ENCODE measurements around the gene ASIC4.

The ASIC4 gene

DNA sequence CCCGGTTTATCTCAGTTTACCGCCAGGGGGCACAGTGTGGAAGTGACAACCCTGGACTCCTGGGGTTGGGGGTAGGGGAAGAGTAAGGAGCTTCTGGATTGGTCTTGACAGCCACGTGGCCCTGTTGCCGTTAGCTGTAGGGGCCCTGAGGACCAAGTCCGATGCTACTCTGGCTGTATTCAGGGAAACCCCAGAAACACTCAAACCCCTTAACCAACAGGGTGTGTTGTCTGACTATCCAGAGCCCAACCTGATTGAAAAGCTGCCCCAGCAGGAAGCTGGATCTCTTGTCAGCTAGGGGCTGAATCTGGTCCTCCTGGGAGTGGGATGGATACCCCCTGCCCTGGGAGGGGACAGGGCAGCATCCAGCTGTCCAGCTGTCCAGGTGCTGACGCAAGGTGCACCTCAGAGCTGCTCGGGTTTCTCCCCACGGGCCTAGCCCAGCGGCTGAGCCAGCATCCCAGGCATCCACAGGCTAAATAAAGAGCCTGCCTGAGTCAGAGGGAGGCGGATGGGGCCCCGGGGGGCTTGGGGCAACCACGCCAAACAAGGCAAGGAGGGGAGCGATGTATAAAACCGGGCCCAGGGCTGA lies 18.7 kb upstream of the ASIC4 start:
- in situ Hi-C loops (cut with HindIII; ENCODE audit: low pct_ligation_motif_present, low pct_unique_long_range_greater_than_20kb, low sequenced_read_pairs), result no loop called here
- peak; percentile 83 for DNase-seq

DNA sequence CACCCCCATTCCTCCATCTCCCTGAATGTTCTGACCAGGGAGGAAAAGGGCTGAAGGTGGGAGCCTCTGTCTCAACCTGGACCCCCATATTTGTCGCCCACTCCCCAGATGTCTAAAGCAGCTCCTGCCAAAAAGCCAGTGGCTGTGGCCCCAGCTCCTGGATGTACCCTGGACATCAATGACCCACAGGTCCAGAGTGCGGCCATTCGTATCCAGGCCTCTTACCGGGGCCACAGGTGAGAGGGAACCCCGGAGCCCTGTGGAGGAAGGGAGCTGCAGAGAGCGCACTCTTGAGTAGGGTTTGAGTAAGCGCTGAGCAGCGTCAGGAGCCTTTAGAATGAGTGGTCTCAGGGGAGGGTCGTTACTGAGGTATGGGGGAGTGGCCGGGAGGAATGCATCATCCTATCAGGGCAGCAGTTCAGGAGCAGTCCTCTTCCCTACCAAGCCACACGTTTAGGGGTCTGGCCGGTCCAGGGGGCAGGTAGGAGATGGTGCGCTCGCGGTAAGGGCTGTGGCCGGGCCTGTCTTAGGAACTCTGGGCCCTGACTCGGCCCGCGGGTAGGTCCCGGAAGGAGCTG lies 17.9 kb upstream of the ASIC4 start:
- in situ Hi-C loops (cut with HindIII; ENCODE audit: low pct_ligation_motif_present, low pct_unique_long_range_greater_than_20kb, low sequenced_read_pairs), result no loop called here
- no peak for DNase-seq

DNA sequence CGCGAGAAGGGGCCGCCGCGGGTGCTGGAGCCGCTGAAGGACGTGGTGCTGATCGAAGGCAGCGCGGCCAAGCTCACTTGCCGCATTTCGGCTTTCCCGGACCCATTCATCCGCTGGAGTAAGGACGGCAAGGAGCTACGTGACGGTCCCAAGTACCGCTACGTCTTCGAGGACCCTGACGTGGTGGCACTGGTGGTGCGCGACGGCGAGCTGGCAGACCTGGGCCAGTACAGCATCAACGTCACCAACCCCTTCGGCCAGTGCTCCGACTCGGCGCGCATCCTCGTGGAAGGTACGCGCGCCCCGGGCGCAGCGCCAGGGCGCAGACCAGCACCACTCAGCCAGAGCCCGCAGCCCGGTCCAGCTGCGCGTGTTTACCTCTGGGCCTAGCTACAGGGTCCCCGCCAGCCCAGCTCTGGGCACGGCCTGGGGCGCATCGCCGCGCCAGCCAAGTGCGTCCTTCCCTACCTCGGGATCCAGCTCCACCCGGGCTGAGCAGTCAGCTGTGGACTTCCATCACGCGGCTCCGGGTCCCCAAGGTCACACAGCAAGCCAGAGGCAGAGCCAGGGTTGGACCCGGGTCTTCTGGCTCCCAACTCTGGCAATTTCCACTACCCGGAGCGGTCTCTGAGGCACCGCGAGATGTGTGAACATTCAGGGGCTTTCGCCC lies 17.3 kb upstream of the ASIC4 start:
- in situ Hi-C loops (cut with HindIII; ENCODE audit: low pct_ligation_motif_present, low pct_unique_long_range_greater_than_20kb, low sequenced_read_pairs), result no loop called here

DNA sequence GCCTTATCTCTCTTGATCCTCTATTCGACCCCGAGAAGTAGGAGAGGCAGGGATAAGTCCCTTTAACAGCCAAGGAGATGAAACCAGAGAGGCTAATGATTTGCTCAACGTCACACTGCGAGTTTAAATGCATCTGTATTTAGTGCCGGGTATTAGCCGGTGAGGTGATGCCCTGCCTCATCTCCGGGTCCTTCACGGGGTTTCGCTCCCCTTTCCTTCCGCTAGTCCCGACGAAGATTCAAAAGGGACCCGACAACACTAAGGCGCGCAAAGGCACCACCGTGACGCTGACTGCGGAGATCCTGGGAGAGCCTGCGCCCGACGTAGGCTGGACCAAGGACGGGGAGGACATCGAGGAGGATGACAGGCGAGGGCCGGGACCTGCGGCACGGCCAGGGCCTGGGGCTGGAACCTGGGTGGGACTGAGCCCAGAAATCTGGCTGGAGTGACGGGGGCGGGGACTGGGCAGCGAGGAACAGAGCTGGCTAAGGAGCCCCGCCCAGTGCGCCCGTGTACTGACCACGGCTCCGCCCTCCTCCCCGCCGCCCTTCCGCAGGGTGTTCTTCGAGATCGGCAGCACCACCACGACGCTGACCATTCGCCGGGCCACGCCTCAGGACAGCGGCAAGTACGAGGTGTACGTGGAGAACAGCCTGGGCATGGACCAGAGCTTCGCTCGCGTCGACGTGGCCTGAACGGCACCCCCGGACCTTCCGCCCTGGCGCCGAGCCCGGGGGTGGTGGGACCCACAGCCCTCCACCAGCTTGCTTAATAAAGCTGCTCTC lies 16.6 kb upstream of the ASIC4 start:
- in situ Hi-C loops (cut with HindIII; ENCODE audit: low pct_ligation_motif_present, low pct_unique_long_range_greater_than_20kb, low sequenced_read_pairs), result no loop called here
- DNase-seq, result peak; percentile 89

More for the DNA sequence above, 17.3 kb upstream of the ASIC4 start:
- no peak for DNase-seq

DNA sequence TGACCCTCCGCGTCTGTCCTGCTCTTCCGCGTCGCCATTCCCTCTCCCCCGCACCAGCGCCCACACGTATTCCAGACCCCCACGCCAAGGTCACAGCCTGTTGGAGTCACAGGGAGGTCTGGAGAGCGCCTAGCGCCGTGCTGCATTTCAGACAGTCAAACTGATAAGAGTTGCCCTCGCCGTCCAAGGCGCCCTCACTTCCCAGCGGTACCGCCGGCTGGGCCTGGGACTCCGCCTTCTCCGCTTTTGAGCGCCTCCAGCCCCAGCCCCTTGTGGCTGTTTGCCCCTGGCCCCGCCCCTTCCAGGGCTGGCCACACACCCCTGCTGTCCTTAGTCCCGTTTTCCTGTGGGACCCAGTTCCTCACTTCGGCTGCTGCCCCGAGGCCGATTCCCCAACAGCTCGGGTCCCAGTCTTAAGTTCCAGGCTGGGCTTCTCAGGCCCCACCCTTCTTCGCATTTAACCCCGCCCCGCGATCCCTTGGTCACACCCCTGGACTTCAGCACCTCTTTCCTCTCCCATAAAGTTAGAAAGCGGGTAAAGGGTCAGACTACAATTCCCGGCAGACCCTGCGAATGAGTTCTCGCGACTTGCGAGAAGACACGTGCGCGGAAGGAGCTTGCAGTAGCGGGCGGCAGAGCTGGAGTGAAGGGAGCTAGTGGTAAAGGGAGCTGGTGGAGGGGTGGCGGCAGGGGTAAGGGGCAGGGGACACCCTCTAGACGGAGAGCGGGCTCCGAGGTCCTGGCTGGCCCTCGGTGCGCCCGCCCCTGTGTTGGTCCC lies 15.8 kb upstream of the ASIC4 start, which contains the start of gene GMPPA:
Gene GMPPA (plus strand): TSS at position 612 of the 778 bp plus-strand sequence. CDS start 1,085 bp downstream, outside the sequence.
- peak; percentile 99 for DNase-seq
- in situ Hi-C loops (cut with HindIII; ENCODE audit: low pct_ligation_motif_present, low pct_unique_long_range_greater_than_20kb, low sequenced_read_pairs), result no loop called here

DNA sequence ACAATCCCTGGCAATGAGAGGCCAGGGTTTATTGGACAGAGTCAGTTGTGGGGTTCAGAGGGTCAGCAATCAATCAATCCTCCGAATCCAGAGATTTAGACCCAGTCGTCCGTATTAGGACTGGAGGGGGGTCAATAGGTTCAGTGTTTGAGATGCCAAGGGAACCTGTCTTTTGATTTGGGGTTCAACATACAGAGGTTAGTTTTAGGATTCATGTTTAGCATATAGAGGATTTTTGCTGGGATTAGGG lies 15.3 kb upstream of the ASIC4 start:
- in situ Hi-C loops (cut with HindIII; ENCODE audit: low pct_ligation_motif_present, low pct_unique_long_range_greater_than_20kb, low sequenced_read_pairs), result no loop called here

DNA sequence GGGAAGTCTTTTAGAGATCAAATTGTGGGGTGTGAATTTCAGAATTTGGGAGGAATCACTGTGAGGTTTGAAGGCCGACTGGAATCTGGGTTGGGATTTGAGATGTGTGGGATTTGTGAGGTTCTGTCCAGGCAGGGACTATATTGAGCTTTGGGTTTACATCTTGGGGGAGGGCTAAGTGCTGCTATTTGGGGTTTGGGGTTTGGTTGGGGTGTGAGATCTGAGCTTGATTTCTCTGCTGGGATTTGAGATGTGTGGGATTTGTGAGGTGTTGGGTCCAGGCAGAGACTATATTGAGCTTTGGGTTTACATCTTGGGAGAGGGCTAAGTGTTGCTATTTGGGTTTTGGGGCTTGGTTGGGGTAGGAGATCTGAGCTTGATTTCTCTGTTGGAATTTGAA lies 14.7 kb upstream of the ASIC4 start:
- no peak for DNase-seq

More for the DNA sequence above, 15.3 kb upstream of the ASIC4 start:
- DNase-seq, result no peak

DNA sequence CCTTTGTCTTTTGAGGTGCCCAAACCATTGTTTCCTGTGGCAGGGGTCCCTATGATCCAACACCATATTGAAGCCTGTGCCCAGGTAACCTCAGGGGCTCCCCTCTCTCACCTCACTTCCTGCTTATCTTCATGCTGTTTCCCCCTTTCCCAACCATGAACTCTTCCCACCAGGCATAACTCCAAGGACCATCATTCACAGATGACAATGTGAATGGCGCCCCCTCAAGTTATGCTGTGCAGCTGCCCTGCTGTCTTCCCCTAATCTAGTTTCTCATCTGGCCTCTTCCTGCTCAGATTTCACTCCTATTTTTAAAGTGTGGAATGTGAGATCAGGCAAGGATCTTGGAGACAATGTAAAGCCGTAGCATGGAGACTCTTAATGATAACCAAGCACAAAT lies 14.1 kb upstream of the ASIC4 start:
- DNase-seq, result peak; percentile 31
- in situ Hi-C loops (cut with HindIII; ENCODE audit: low pct_ligation_motif_present, low pct_unique_long_range_greater_than_20kb, low sequenced_read_pairs), result no loop called here

More for the DNA sequence above, 14.7 kb upstream of the ASIC4 start:
- in situ Hi-C loops (cut with HindIII; ENCODE audit: low pct_ligation_motif_present, low pct_unique_long_range_greater_than_20kb, low sequenced_read_pairs), result no loop called here

DNA sequence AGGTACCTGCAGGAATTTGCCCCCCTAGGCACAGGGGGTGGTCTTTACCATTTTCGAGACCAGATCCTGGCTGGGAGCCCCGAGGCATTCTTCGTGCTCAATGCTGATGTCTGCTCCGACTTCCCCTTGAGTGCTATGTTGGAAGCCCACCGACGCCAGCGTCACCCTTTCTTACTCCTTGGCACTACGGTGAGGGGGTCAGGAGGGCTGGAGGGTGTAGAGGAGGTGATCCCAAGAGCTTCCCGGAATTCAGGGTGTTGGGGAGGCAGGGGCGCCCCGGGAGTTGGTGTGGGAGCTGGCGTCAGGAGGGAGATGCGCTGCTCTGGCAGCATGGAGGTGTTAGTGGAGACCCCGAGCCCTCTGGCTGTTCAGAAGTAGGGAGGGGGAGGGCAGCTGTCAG lies 12.4 kb upstream of the ASIC4 start:
- DNase-seq, result no peak
- in situ Hi-C loops (cut with HindIII; ENCODE audit: low pct_ligation_motif_present, low pct_unique_long_range_greater_than_20kb, low sequenced_read_pairs), result no loop called here

DNA sequence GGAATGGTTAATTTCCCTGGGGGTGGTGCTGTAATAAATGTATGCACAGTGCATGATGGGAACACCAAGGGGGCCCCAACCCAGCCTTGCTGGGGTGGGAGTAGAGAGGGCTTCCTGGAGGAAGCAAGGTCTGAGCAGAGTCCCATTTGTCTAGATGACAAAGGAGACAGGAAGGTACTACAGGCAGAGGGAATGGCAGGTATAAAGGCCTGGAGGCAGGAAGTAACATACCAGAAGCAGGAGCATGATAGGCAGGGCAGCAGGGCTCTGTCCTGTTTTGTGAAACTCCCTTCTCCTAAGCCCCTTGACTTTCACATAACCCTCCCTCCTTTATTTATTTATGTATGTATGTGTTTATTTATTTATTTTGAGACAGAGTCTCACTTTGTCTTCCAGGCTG lies 11.7 kb upstream of the ASIC4 start:
- in situ Hi-C loops (cut with HindIII; ENCODE audit: low pct_ligation_motif_present, low pct_unique_long_range_greater_than_20kb, low sequenced_read_pairs), result no loop called here

DNA sequence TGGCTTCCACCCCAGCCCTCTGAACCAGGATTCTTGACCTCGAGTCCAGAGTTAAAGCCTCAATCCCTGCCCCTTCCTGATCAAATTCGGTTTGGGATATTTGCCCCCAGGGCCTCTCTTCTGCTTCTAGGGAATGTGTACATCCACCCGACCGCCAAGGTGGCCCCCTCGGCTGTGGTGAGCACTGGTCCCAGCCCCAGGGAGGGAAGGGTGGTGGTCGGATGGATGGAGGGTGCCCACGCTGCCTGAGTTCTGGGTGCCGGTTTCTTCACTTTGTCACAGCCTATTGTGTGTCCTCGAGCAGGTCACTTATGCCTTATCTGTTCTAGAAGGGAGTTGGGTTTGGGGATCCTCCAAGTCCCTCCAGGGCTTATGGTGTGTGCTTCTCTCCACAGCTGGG lies 8.7 kb upstream of the ASIC4 start:
- no peak for DNase-seq
- in situ Hi-C loops (cut with HindIII; ENCODE audit: low pct_ligation_motif_present, low pct_unique_long_range_greater_than_20kb, low sequenced_read_pairs), result no loop called here

More for the DNA sequence above, 11.7 kb upstream of the ASIC4 start:
- no peak for DNase-seq

DNA sequence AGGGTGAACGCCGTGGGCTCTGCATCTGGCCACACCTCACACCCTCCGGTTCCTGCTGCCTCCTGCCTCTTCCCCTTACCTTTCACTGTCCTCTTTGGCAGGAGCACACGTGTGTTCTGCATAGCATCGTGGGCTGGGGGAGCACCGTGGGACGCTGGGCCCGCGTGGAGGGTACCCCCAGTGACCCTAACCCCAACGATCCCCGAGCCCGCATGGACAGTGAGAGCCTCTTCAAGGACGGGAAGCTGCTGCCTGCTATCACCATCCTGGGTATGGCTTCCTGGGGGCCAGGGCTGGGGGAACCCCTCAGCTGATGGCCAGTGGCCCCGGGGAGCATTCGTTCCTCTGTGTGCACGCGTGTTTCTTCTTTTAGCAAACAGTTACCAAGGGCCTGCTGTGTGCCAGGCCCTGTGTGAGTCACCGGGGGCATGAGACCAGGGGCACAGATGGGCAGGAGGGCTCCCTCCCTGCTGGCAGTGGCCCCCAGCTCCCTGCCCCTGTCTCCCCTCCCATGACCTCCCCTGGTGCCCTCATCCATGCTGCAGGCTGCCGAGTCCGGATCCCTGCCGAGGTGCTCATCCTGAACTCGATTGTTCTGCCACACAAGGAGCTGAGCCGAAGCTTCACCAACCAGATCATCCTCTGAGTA lies 8.0 kb upstream of the ASIC4 start:
- DNase-seq, result no peak
- in situ Hi-C loops (cut with HindIII; ENCODE audit: low pct_ligation_motif_present, low pct_unique_long_range_greater_than_20kb, low sequenced_read_pairs), result no loop called here

DNA sequence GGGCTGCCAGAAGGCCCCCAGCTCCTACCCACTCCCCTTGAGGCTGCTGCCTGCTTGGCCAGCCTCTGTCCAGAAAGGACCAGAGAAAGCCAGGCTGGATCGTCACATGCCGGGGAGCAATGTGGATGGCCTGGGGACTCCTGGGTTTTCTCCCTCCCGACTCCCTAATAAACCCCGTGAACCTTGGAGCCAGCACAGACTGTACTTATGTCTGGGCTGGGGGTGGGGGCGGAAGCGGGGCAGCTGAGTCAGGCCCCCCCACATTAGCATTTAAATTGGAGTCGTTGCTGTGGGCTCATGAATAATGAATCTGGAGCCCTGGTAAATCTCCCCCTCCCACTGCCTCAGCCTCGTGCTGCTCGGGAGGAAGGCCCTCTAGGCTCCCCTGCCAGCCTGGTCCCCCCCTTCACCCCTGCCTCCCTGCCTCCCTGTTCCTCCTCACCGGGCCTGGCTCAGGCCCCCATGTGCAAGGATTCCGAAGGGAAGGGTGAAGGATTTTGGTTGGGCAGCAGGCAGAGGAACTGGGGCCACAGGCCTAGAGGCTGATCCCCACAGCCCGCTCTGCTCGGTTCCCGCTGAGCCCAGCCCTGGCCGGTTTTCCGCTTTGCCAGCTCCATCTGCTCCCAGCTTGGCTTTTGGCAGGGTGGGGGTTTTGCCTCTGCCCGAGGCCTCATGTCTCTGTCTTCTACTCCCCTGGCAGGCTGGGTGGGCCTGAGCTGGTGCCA lies 7.3 kb upstream of the ASIC4 start:
- no peak for DNase-seq
- in situ Hi-C loops (cut with HindIII; ENCODE audit: low pct_ligation_motif_present, low pct_unique_long_range_greater_than_20kb, low sequenced_read_pairs), result no loop called here

DNA sequence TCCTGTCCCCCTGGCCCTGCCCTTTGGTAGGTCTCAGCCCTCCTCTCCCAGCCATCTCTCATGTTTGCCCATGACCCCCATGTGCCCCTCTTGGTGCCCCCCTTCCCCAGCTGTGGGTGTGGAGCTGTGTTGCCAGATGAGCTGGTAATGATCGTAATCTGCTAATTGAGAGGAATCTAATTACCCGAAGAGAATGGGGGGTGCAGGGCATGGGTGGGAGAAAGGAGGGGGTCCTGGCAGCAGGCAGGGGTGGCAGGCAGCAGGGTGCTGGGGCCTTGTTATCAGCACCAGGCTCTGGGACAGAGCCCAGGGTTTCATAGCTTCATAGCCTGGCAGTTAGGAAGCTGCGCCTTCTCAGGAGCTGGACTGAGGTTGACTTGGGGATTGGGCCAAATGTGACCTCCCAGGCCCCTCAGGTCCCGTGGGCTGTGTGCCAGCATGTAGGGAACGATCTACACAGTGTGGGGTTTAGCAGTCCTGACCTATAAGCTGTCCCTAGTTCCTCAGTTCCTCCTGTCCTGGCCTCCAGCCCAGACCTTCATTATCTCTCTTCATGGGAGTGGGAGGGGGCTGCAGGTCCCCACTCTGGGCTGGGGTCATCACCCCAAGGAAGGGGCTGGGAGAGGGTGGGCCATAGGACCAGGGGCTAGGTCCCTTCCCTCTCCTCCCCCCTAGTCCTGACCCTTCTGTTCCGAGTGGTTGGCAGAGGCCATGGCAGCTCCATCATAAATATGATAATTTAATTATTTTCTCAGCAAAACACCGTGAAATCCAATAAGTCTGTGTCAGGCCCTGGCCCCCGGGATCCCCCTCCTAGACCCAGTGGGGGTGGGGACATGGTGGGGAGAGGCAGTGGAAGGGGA lies 6.5 kb upstream of the ASIC4 start:
- no peak for DNase-seq
- in situ Hi-C loops (cut with HindIII; ENCODE audit: low pct_ligation_motif_present, low pct_unique_long_range_greater_than_20kb, low sequenced_read_pairs), result no loop called here

DNA sequence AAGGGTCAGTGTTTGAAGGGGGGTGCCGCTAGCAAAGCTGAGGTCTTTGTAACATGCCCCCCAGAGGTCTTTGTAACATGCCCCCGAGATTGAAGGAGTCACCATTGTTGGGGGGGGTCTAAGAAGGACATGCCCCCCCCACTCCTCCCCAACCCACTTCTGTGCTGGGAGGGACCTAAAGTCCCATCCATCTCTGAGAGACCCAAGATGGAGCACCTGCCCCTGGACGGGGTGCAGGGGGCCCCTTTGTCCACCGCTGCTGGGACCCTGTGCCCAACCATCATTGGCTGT lies 5.9 kb upstream of the ASIC4 start:
- in situ Hi-C loops (cut with HindIII; ENCODE audit: low pct_ligation_motif_present, low pct_unique_long_range_greater_than_20kb, low sequenced_read_pairs), result no loop called here
- no peak for DNase-seq

DNA sequence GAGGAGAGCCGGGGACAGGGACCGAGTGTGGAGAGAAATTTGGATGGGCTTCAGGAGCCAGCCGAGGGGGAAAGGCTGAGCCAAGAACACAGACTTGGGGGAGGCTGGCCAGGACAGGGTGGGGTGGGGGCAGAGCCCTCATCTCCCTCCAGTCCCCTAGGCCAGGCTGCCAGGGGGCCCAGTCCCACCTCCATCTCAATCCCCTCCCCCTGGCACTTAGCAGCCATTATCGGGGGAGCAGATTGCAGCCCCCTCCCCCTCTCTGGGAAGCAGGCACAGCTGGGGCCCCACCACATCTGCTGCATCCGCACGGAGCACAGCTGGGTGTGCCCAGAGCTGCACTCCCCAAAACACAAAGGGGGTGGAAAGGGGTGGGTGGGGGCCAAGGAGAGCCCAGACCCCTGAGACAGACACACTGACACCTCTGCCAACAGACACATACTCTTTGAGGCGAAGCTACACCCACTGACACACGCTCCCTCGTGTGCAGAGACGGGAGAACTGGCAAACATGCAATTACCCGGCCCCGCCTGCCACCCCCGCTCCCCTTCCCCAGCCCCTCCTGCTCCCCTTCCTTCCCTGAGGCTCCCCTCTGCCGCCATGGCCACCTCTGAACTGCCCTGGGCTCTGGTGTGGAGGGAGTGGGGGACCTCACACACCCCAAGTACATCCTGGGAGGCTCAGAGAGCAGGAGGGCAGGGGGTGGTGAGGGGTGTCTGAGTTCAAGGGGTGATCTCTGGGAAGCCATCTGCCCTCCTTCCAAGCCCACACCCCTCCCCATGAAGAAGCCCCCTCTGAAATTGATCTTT lies 5.1 kb upstream of the ASIC4 start:
- no peak for DNase-seq
- in situ Hi-C loops (cut with HindIII; ENCODE audit: low pct_ligation_motif_present, low pct_unique_long_range_greater_than_20kb, low sequenced_read_pairs), result no loop called here

Data from ACHN (cell line).